NCI-H2227 (cell line): ENCODE measurements around the gene EFCAB6.

Experiments
- DNase-seq: peaks from one replicate; lab custom pipeline; 2025; ENCODE audit not compliant: unreplicated experiment; lab: John Stamatoyannopoulos, UW

Gene EFCAB6

GRCh38 chr22:43750751-43751150 is 61.4 kb downstream of the EFCAB6 start:
- no peak for DNase-seq

GRCh38 chr22:43749473-43749872 is 62.6 kb downstream of the EFCAB6 start:
- DNase-seq, result no peak

GRCh38 chr22:43747877-43748276 is 64.2 kb downstream of the EFCAB6 start:
- no peak for DNase-seq

GRCh38 chr22:43747058-43747457 is 65.0 kb downstream of the EFCAB6 start:
- no peak for DNase-seq

- no peak for DNase-seq
Observed at GRCh38 chr22:43745783-43746356, 66.2 kb downstream of the EFCAB6 start.

- DNase-seq, result no peak
Observed at GRCh38 chr22:43745411-43745770, 66.7 kb downstream of the EFCAB6 start.

- no peak for DNase-seq
Observed at GRCh38 chr22:43744700-43745410, 67.2 kb downstream of the EFCAB6 start.

GRCh38 chr22:43743929-43744643 is 68.0 kb downstream of the EFCAB6 start:
- DNase-seq, result no peak

GRCh38 chr22:43743131-43743530 is 69.0 kb downstream of the EFCAB6 start:
- no peak for DNase-seq

GRCh38 chr22:43742154-43742950 is 69.8 kb downstream of the EFCAB6 start:
- DNase-seq, result no peak

GRCh38 chr22:43740587-43741270 is 71.4 kb downstream of the EFCAB6 start:
- no peak for DNase-seq

- DNase-seq, result no peak
Observed at GRCh38 chr22:43739851-43740379, 72.2 kb downstream of the EFCAB6 start.

GRCh38 chr22:43737150-43737828 is 74.8 kb downstream of the EFCAB6 start:
- no peak for DNase-seq

- no peak for DNase-seq
Observed at GRCh38 chr22:43736651-43737050, 75.5 kb downstream of the EFCAB6 start.

GRCh38 chr22:43734370-43735150 is 77.5 kb downstream of the EFCAB6 start:
- no peak for DNase-seq

GRCh38 chr22:43733138-43733537 is 79.0 kb downstream of the EFCAB6 start:
- DNase-seq, result no peak

- no peak for DNase-seq
Observed at GRCh38 chr22:43731988-43732387, 80.1 kb downstream of the EFCAB6 start.

GRCh38 chr22:43726964-43727543 is 85.1 kb downstream of the EFCAB6 start:
- DNase-seq, result no peak

- no peak for DNase-seq
Observed at GRCh38 chr22:43726322-43726721, 85.8 kb downstream of the EFCAB6 start.
